Heart left ventricle (tissue), 13 donors: ENCODE measurements around the gene GP5.

ENCODE experiments used
- CTCF ChIP-seq, 12 donors: fragments of 200-600 bp; sonication (generic) in 4 of 12; IDR thresholded peaks; one replicate each; pipeline versions ENCODE4 v1.5.0 to v1.8.0; 2018 to 2022; ENCODE audit warnings: antibody characterized with exemption in 12 of 12, mild to moderate bottlenecking in 5 of 12
- POLR2A ChIP-seq, 2 donors: fragments of 450-650 bp; IDR thresholded peaks; one replicate each; pipeline ENCODE4 v1.6.1; 2017; ENCODE audit warnings: antibody characterized with exemption in 2 of 2, mild to moderate bottlenecking in 2 of 2, moderate library complexity in 2 of 2
- donor health status: ischemic (EF 13 %, LVEDD 7.1; RV severe dilation, severe dysfunction).
- donor health status: DM: no; HTN: yes; CAD: no.
- donor health status: DM: no; HTN: no; CAD: no.
- donor health status: ischemic (EF 25% LVEDD 6.9; RV normal size, moderate dysfunction).
- donor health status: ischemic (EF 25% LVEDD 5.7; RV mildly dilated, moderate dysfunction).
- donor health status: ischemic (EF 35%, LVEDD 5.7; RV mildly dilated, moderate dysfunction).
- donor health status: nonischemic (EF 11% LVEDD 7.7; RV severe dilation, severe dysfunction).
- donor health status: DM: yes; HTN: yes; CAD: no.
- donor health status: PGD.
- donor health status: ischemic (EF 29% LVEDD 5.4; RV normal size, mild dysfunction).
- donor health status: nonischemic (EF 23%, LVEDD 6.1; RV moderate dilation, normal function).

- TF ChIP-seq CTCF (IDR thresholded peaks at IDR 0.05) (no peak), POLR2A (IDR thresholded peaks at IDR 0.05) (no peak)
These were observed 48.4 kb downstream of the GP5 start for GRCh38 chr3:194350726-194351071.
